Panc1 (cell line): ENCODE measurements around the gene PDE8B. TPM values are rescaled to one million over a fixed set of nuclear protein-coding genes. Genes with fewer than 3 reads are reported as not detected.

Experiments
- ATAC-seq: fragments of 200-7000 bp; cut with Tn5 transposase; 2 replicates; pipeline ENCODE4 v1.9.1; 2020; ENCODE audit warnings: mild to moderate bottlenecking, moderate library complexity
- BruUV-seq: library from RNA; stranded (reverse); fragments of 400-500 nt; replicated peaks from 2 replicates; lab custom pipeline; 2021; lab: Mats Ljungman, UMichigan
- CTCF ChIA-PET: fragments of 300-600 bp; sonication (Branson Sonifier 250); formaldehyde crosslinking; loops from one replicate; lab custom pipeline; 2022; ENCODE audit warnings: antibody characterized with exemption; lab: Charles Lee
- POLR2A ChIA-PET: fragments of 300-600 bp; sonication (Branson Sonifier 250); formaldehyde crosslinking; loops from one replicate; lab custom pipeline; 2022; ENCODE audit warnings: antibody characterized with exemption; lab: Charles Lee
- DNase-seq: peaks from one replicate; pipeline ENCODE4 v3.0.0-alpha.2; 2010; ENCODE audit warnings: low read depth, low spot score
- H3K27ac ChIP-seq: 2 replicates; pipeline ENCODE4 v1.5.1; 2011; ENCODE audit warnings: mild to moderate bottlenecking, low read length, inconsistent platforms
- H3K27me3 ChIP-seq: fragments of 200-500 bp; sonication (Bioruptor generic); 2 replicates; pipeline ENCODE4 v1.6.0; 2014; ENCODE audit warnings: low read length, inconsistent platforms; ENCODE audit not compliant: control insufficient read depth, insufficient read depth
- H3K36me3 ChIP-seq: fragments of 200-500 bp; sonication (Bioruptor generic); 2 replicates; pipeline ENCODE4 v1.5.1; 2014; ENCODE audit warnings: inconsistent platforms, mild to moderate bottlenecking, low read length, moderate library complexity; ENCODE audit not compliant: control insufficient read depth, insufficient read depth
- H3K4me1 ChIP-seq: 2 replicates; pipeline ENCODE4 v1.5.1; 2011; ENCODE audit warnings: inconsistent platforms, mild to moderate bottlenecking, low read length, moderate library complexity; ENCODE audit not compliant: control insufficient read depth, insufficient read depth
- H3K4me3 ChIP-seq, 2 experiments: 2 replicates each; pipeline ENCODE4 v1.5.1; 2011 to 2012; ENCODE audit warnings: low read depth in 2 of 2, low read length in 2 of 2, mild to moderate bottlenecking in 2 of 2, inconsistent platforms in 1 of 2, moderate library complexity in 1 of 2
- H3K9me3 ChIP-seq: fragments of 200-500 bp; sonication (Bioruptor generic); 2 replicates; pipeline ENCODE4 v1.5.1; 2014; ENCODE audit warnings: low read depth, mild to moderate bottlenecking, inconsistent platforms, low read length, moderate library complexity; ENCODE audit not compliant: control insufficient read depth, insufficient read depth
- CTCF ChIP-seq: fragments of 450-650 bp; IDR thresholded peaks from 2 replicates; pipeline ENCODE4 v1.5.1; 2017; ENCODE audit warnings: mild to moderate bottlenecking
- POLR2AphosphoS5 ChIP-seq: IDR thresholded peaks from 2 replicates; pipeline ENCODE4 v1.6.1; 2012; ENCODE audit warnings: mild to moderate bottlenecking, low read depth, low read length, moderate library complexity
- REST ChIP-seq, 2 experiments: IDR thresholded peaks; 2 replicates each; pipeline ENCODE4 v1.6.1; 2011 to 2012; ENCODE audit warnings: low read depth in 2 of 2, control low read depth in 1 of 2, low read length in 1 of 2, mild to moderate bottlenecking in 1 of 2, moderate library complexity in 1 of 2; ENCODE audit not compliant: insufficient read depth in 1 of 2
- SIN3A ChIP-seq: IDR thresholded peaks from 2 replicates; pipeline ENCODE4 v1.6.1; 2012; ENCODE audit warnings: low read depth, mild to moderate bottlenecking, low read length, moderate library complexity, borderline replicate concordance; ENCODE audit not compliant: insufficient read depth
- TCF7L2 ChIP-seq: IDR thresholded peaks from 2 replicates; pipeline ENCODE4 v1.6.1; 2011; ENCODE audit warnings: mild to moderate bottlenecking, low read depth, low read length, inconsistent platforms
- in situ Hi-C: cut with HindIII; loops from 2 replicates; pipeline ENCODE4 v1.10.0; 2016; ENCODE audit warnings: low sequenced_read_pairs, low pct_unique_long_range_greater_than_20kb
- intact Hi-C: fragments of 100-400 bp; cut with micrococcal nuclease; formaldehyde crosslinking; loops from one replicate; pipeline ENCODE4 v1.10.0; 2022; ENCODE audit not compliant: unreplicated experiment
- total RNA-seq: library from RNA; stranded (reverse); gene quantifications from one replicate; pipeline ENCODE4 v1.2.1, GENCODE V29; 2021; ENCODE audit not compliant: unreplicated experiment

The PDE8B gene
- total RNA-seq, 1 experiment from 2014 or later = 0.62 TPM

DNA sequence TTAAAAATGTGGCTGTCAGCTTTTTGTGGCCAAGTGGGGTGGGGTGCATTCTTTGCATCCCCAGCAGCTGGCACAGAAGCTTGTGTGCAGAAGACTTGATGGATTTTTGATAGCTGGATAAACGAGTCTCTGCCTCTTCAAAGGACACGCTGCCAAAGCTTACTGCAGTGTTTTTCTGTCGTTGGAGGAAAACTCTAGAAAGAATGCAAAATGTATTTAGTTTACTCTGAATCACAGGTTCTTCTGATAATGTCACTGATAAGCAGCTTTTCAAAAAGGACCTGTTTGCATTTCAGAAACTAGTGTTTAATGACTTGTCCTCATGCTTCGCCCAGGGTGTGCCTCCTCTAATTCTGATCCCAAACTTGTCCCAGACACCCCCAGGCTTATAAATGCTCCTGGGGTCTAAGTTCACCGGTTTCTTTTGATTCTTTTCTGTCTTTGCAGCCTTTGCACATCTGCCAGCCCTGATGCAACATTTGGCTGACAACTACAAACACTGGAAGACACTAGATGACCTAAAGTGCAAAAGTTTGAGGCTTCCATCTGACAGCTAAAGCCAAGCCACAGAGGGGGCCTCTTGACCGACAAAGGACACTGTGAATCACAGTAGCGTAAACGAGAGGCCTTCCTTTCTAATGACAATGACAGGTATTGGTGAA, 215.6 kb downstream of the PDE8B start:
- H3K27ac ChIP-seq = no peak overlapping the region
- in situ Hi-C loops = no loop called here
- TF ChIP-seq TCF7L2 = no peak
- TF ChIP-seq POLR2AphosphoS5 = no peak
- TF ChIP-seq SIN3A = no peak
- no peak for TF ChIP-seq CTCF
- TF ChIP-seq REST (IDR thresholded peaks at IDR 0.05; ENCODE audit: insufficient read depth in 1 of 2, low read depth in 2 of 2, low read length in 1 of 2) = no peak
- ATAC-seq (no peak), DNase-seq (no peak)
- H3K9me3 ChIP-seq = no peaks in the 10 kb centered on the region
- no peaks in the 10 kb centered on the region for H3K4me1 ChIP-seq
- intact Hi-C loops = loop anchor here (10.0 kb wide), 1 partner anchor 281 kb away; no protein-coding TSS in a partner anchor
- BruUV-seq = no TSS peak
- ChIA-PET CTCF (no interaction called here), POLR2A (interaction anchor here (0.7 kb wide), 1 partner anchor 135 kb away, joined by 11 read pairs; no protein-coding TSS in a partner anchor)
- H3K36me3 ChIP-seq = peaks cover 3% of the 10 kb centered on the region; the same call in 1 of the 2 replicates
- no peaks in the 10 kb centered on the region for H3K27me3 ChIP-seq
- no peak overlapping the region for H3K4me3 ChIP-seq

- ATAC-seq = no peak
- Histone ChIP-seq H3K36me3 (peaks cover 3% of the 10 kb centered on the region; the same call in 1 of the 2 replicates), H3K27ac (no peak overlapping the region), H3K9me3 (no peaks in the 10 kb centered on the region), H3K4me3 (no peak overlapping the region), H3K4me1 (no peaks in the 10 kb centered on the region), H3K27me3 (no peaks in the 10 kb centered on the region)
- CTCF ChIA-PET = no interaction called here
- peak; percentile 10 for DNase-seq
- no peak for TF ChIP-seq SIN3A
- no peak for TF ChIP-seq REST (IDR thresholded peaks at IDR 0.05; ENCODE audit: insufficient read depth in 1 of 2, low read depth in 2 of 2, low read length in 1 of 2)
- POLR2A ChIA-PET = interaction anchor here (0.7 kb wide), 1 partner anchor 136 kb away, joined by 11 read pairs; no protein-coding TSS in a partner anchor
- in situ Hi-C loops (no loop called here), intact Hi-C loops (loop anchor here (10.0 kb wide), 1 partner anchor 282 kb away; no protein-coding TSS in a partner anchor)
- BruUV-seq = no TSS peak
Measured at GRCh38 chr5:77426670-77427069, 216.2 kb downstream of the PDE8B start.
